Pancreas (tissue), 10 donors: ENCODE results near the gene NUDCD2. TPM values are rescaled to one million over a fixed set of nuclear protein-coding genes. Genes with fewer than 3 reads are reported as not detected.

ENCODE experiments used
- ATAC-seq, 4 donors: fragments of 200-7000 bp; cut with Tn5 transposase; one replicate each; pipeline versions ENCODE4 v1.8.0 to v1.9.1; 2020; ENCODE audit warnings: mild to moderate bottlenecking in 4 of 4, moderate library complexity in 4 of 4
- DNase-seq, 6 donors: peaks; one replicate each; pipeline ENCODE4 v3.0.0-alpha.2; 2020
- FAIRE-seq: peaks from 2 replicates; lab custom pipeline; 2012; peaks lifted over from hg19 to GRCh38; lab: Jason Lieb, UNC
- H3K27ac ChIP-seq, 4 donors: fragments of 200-600 bp; sonication (generic); 1 replicate in 3 of 4; 2 replicates in 1 of 4; pipeline versions ENCODE4 v1.5.0 to v1.8.0; 2020
- H3K27me3 ChIP-seq, 4 donors: fragments of 200-600 bp; one replicate each; pipeline ENCODE4 v1.8.0; 2021
- H3K36me3 ChIP-seq, 3 donors: fragments of 200-600 bp; sonication (generic) in 1 of 3; one replicate each; pipeline versions ENCODE4 v1.5.0 to v1.8.0; 2020 to 2021
- H3K4me1 ChIP-seq, 3 donors: fragments of 200-600 bp; one replicate each; pipeline ENCODE4 v1.8.0; 2021
- H3K4me3 ChIP-seq, 4 donors: fragments of 200-600 bp; sonication (generic) in 2 of 4; one replicate each; pipeline versions ENCODE4 v1.5.0 to v1.8.0; 2020 to 2021
- H3K9me3 ChIP-seq, 4 donors: fragments of 200-600 bp; one replicate each; pipeline ENCODE4 v1.8.0; 2021
- WGBS, 2 donors: extraction: QIAGEN DNeasy Blood & Tissue Kit; methylation state at CpG; one replicate each; pipeline ENCODE4 v1.1.7; 2013; 5-methylcytosine and 5-hydroxymethylcytosine counted together
- intact Hi-C, 3 donors: fragments of 100-400 bp; cut with DNase I; formaldehyde crosslinking; loops; one replicate each; pipeline versions ENCODE4 v1.11.1 to v1.14.2; 2022
- polyA plus RNA-seq, 2 donors: library from polyadenylated mRNA; stranded (reverse); fragments of 200-250 nt; gene quantifications; one replicate each; pipeline ENCODE4 v1.2.3, GENCODE V29; 2013
- total RNA-seq, 6 donors: library from RNA; stranded (reverse); fragmentation: NEBNext Ultra II Directional in 4 of 6; extraction: Animal tissue kit (Norgen Biotek cat#: 25700) in 4 of 6; gene quantifications; one replicate each; pipeline versions ENCODE4 v1.2.1 to v1.2.4, GENCODE V29; 2021 to 2023
- TF ChIP-seq, protein P1 (sequence below), 4 donors: fragments of 200-600 bp; sonication (generic) in 3 of 4; IDR thresholded peaks; one replicate each; pipeline versions ENCODE4 v1.5.0 to v1.8.0; 2021; ENCODE audit warnings: antibody characterized with exemption in 4 of 4
- donor health status: healthy with polysubstance abuse.
- donor health status: DM: no; HTN: no; CAD: no; lungs with moderate emphysema.
- donor health status: DM: no; HTN: no; CAD: no.
- donor health status: control.
- donor health status: control.
- donor health status: Bipolar disorder and iron deficiency.
- donor health status: DM: yes; HTN: yes; CAD: no.
- donor health status: DM: no; HTN: no; CAD: no.
- donor health status: DM: no; HTN: no; CAD: no.
- donor health status: DM: yes; HTN: yes; CAD: no.

The NUDCD2 gene
- total RNA-seq: 10 to 100 TPM in 3 of 6 donors, 1 to 10 TPM in 3; 8.7 to 14.8 (median 10.2) TPM
- 1 to 10 TPM; 2.8 to 5.7 TPM for polyA plus RNA-seq

GRCh38 chr5:163459819-163460561 is at the start of gene NUDCD2:
Gene NUDCD2, minus strand, starts transcription at chr5:163460102. Its CDS starts 52 bp downstream, at chr5:163460050.
- Histone ChIP-seq H3K4me1 (peaks cover 0 to 22% (median 15%) of the 10 kb centered on the region in 3 donors), H3K27ac (peak within 1 kb of the TSS; percentile 90 to 97 (median 93)), H3K27me3 (peaks cover 0 to 3% (median 0%) of the 10 kb centered on the region in 4 donors), H3K4me3 (peak within 1 kb of the TSS; percentile 60 to 85 (median 72)), H3K9me3 (no peaks in the 10 kb centered on the region), H3K36me3 (peaks cover 0 to 4% (median 0%) of the 10 kb centered on the region in 3 donors)
- DNase-seq (peak; percentile 93 to 100 (median 96)), FAIRE-seq (no peak), ATAC-seq (peak; percentile 87 to 93 (median 90))
- intact Hi-C loops: no loop called here
- TF ChIP-seq, protein P1, sequence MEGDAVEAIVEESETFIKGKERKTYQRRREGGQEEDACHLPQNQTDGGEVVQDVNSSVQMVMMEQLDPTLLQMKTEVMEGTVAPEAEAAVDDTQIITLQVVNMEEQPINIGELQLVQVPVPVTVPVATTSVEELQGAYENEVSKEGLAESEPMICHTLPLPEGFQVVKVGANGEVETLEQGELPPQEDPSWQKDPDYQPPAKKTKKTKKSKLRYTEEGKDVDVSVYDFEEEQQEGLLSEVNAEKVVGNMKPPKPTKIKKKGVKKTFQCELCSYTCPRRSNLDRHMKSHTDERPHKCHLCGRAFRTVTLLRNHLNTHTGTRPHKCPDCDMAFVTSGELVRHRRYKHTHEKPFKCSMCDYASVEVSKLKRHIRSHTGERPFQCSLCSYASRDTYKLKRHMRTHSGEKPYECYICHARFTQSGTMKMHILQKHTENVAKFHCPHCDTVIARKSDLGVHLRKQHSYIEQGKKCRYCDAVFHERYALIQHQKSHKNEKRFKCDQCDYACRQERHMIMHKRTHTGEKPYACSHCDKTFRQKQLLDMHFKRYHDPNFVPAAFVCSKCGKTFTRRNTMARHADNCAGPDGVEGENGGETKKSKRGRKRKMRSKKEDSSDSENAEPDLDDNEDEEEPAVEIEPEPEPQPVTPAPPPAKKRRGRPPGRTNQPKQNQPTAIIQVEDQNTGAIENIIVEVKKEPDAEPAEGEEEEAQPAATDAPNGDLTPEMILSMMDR (IDR thresholded peaks at IDR 0.05): no peak
- 0% methylated on average over 59 of the region's 59 CpGs for WGBS, 2 donors

GRCh38 chr5:163509291-163509951 is 49.5 kb upstream of the NUDCD2 start:
- Histone ChIP-seq H3K9me3 (no peaks in the 10 kb centered on the region), H3K36me3 (peaks cover 0 to 17% (median 7%) of the 10 kb centered on the region in 3 donors), H3K27me3 (no peaks in the 10 kb centered on the region), H3K27ac (peak overlapping the region in 3 of 4 donors; percentile 40 to 65 (median 64)), H3K4me3 (peak overlapping the region in 2 of 4 donors; percentile 15 to 24), H3K4me1 (peaks cover 15 to 35% (median 30%) of the 10 kb centered on the region in 3 donors)
- TF ChIP-seq, protein P1 (IDR thresholded peaks at IDR 0.05): no peak
- DNase-seq (no peak), FAIRE-seq (no peak), ATAC-seq (no peak)
- intact Hi-C loops: no loop called here
- WGBS, 2 donors: 4% methylated on average over 7 of the region's 7 CpGs

DNA sequence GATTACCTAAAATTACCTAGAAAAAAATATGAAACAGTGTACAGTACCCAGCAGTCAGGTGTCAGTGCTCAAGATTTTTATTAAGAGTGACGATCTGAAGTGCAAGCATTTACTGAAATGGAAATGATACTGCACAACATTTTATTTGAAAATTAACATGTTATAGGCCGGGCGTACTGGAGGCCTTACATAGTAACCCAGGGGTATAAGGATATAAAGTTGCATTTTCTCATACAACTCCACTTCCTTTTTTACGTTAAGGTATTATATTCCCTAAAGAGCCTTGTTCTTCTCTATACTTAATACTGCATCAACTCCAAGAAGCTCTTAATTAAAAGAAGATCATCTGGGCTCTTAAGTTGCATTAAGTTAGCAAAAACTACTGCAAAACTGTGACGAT is 48.9 kb upstream of the NUDCD2 start:
- intact Hi-C loops: no loop called here

GRCh38 chr5:163506726-163507125 is 46.8 kb upstream of the NUDCD2 start:
- no peak for ATAC-seq
- 1 to 2% methylated on average over 8 of the region's 8 CpGs for WGBS, 2 donors
- peak overlapping the region in 3 of 4 donors; percentile 59 to 73 (median 64) for H3K4me3 ChIP-seq
- intact Hi-C loops: no loop called here
- no peak for DNase-seq
- H3K27me3 ChIP-seq: no peaks in the 10 kb centered on the region
- no peaks in the 10 kb centered on the region for H3K9me3 ChIP-seq
- H3K4me1 ChIP-seq: peaks cover 15 to 31% (median 30%) of the 10 kb centered on the region in 3 donors
- FAIRE-seq: no peak
- H3K36me3 ChIP-seq: no peaks in the 10 kb centered on the region
- H3K27ac ChIP-seq: peak overlapping the region in 2 of 4 donors; percentile 95 to 98
- TF ChIP-seq, protein P1 (IDR thresholded peaks at IDR 0.05): no peak

More for the DNA sequence above, 48.9 kb upstream of the NUDCD2 start:
- 39 to 40% methylated on average over 5 of the region's 5 CpGs for WGBS, 2 donors
- FAIRE-seq (no peak), DNase-seq (no peak), ATAC-seq (no peak)
- Histone ChIP-seq H3K4me1 (peaks cover 15 to 35% (median 30%) of the 10 kb centered on the region in 3 donors), H3K36me3 (peaks cover 0 to 11% (median under 1%) of the 10 kb centered on the region in 3 donors), H3K27ac (peak overlapping the region in 3 of 4 donors; percentile 40 to 65 (median 64)), H3K9me3 (no peaks in the 10 kb centered on the region), H3K4me3 (no peak overlapping the region), H3K27me3 (no peaks in the 10 kb centered on the region)
- TF ChIP-seq, protein P1 (IDR thresholded peaks at IDR 0.05): no peak
